Kidney epithelial cell (primary cell): ENCODE data around the gene ANXA6. TPM values are rescaled to one million over a fixed set of nuclear protein-coding genes. Genes with fewer than 3 reads are reported as not detected.
A peak's percentile ranks its signal among the peaks of the same experiment; 100 is the strongest.

ENCODE experiments used
- DNase-seq: peaks from one replicate; pipeline ENCODE4 v3.0.0-alpha.2; 2010; ENCODE audit warnings: low read depth
- H3K27me3 ChIP-seq: 2 replicates; pipeline ENCODE4 v1.6.0; 2011; ENCODE audit warnings: low read length; ENCODE audit not compliant: control insufficient read depth, insufficient read depth
- H3K36me3 ChIP-seq: 2 replicates; pipeline ENCODE4 v1.5.1; 2011; ENCODE audit warnings: low read length; ENCODE audit not compliant: control insufficient read depth, insufficient read depth
- H3K4me3 ChIP-seq: 2 replicates; pipeline ENCODE4 v1.5.1; 2011; ENCODE audit warnings: low read depth, mild to moderate bottlenecking, control low read depth, low read length
- total RNA-seq: library from RNA; depleted of rRNA; stranded (reverse); fragments of >200 nt; gene quantifications from 2 replicates; pipeline ENCODE4 v1.2.3, GENCODE V29; 2015
- TF ChIP-seq, protein P1 (sequence below): IDR thresholded peaks from 2 replicates; pipeline ENCODE4 v1.5.1; 2011; ENCODE audit warnings: mild to moderate bottlenecking, moderate library complexity, low read length, control low read depth, inconsistent platforms; ENCODE audit not compliant: insufficient read depth, poor library complexity, severe bottlenecking

ANXA6 gene
- 59.9 and 64.1 TPM in 2 replicates for total RNA-seq

DNA sequence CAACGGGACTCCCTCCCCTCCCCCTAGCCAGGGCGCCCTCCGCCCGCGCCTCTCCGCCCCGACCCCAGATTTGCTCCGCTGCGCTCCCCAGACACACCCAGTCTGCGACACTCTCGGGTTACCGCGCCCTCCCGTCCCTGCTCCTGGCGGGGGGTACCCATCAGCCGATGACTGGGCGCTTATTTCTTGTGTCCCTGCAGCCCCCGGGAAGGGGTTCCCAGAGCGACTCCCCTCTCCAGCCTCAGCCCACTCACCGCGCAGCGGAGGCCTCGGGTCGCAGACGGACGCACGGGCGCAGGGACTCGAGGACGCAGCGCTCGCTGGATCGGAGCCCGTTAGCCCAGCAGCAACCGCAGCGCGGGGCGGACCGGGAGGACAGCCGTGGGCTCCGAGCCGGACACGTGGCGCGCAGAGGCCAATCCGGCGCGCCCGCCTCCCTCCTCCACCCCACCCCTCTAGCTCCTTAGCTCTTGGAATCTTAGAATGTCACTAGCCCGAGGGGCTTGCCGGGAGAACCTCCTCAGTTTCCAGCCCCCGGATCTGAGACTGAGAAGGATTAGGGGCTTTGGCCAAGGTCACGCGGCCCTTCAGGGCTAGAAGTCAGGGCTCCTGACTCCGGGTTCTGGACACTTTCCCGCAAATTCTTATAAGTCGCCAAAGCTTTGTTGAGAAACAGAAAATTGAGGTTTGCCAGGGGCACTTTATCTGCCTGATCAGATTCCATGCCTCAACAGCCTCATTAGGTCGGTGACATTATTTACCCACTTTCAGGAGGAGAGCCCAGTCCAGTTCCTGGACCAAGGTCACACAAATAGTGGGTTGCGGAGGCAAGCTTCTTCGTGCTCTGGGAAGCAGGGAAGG lies at the start of gene ANXA6:
TSS of gene ANXA6 (minus strand) at position 354 of the 861 bp plus-strand sequence. CDS start 9,878 bp downstream, outside the sequence.
- Histone ChIP-seq H3K36me3 (no peaks in the 10 kb centered on the region), H3K4me3 (peak within 1 kb of the TSS; percentile 73), H3K27me3 (no peaks in the 10 kb centered on the region)
- DNase-seq, result peak; percentile 26
- TF ChIP-seq, protein P1, sequence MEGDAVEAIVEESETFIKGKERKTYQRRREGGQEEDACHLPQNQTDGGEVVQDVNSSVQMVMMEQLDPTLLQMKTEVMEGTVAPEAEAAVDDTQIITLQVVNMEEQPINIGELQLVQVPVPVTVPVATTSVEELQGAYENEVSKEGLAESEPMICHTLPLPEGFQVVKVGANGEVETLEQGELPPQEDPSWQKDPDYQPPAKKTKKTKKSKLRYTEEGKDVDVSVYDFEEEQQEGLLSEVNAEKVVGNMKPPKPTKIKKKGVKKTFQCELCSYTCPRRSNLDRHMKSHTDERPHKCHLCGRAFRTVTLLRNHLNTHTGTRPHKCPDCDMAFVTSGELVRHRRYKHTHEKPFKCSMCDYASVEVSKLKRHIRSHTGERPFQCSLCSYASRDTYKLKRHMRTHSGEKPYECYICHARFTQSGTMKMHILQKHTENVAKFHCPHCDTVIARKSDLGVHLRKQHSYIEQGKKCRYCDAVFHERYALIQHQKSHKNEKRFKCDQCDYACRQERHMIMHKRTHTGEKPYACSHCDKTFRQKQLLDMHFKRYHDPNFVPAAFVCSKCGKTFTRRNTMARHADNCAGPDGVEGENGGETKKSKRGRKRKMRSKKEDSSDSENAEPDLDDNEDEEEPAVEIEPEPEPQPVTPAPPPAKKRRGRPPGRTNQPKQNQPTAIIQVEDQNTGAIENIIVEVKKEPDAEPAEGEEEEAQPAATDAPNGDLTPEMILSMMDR, result no peak

DNA sequence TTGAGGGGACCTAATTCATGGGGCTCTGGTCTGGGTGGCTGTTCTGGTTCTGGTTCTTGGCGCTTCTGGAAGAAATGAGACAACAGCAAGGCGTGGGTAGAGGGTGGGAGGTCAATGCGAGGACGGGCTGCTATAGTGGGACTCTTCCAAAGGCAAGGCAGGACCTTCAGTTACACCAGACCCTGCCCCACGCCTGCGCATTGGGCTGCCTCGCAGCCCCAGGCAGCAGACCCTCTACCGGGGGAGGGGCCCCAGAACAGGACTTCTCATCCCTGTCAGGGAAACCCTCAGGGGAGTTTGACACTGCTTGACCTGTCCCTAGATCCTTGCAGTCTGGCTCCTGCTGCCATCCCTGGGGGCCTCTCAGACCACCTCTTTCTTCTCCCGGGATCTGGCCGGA lies 47.8 kb upstream of the ANXA6 start:
- Histone ChIP-seq H3K36me3 (no peaks in the 10 kb centered on the region), H3K27me3 (no peaks in the 10 kb centered on the region), H3K4me3 (no peak overlapping the region)
- no peak for DNase-seq
- TF ChIP-seq, protein P1, result no peak

DNA sequence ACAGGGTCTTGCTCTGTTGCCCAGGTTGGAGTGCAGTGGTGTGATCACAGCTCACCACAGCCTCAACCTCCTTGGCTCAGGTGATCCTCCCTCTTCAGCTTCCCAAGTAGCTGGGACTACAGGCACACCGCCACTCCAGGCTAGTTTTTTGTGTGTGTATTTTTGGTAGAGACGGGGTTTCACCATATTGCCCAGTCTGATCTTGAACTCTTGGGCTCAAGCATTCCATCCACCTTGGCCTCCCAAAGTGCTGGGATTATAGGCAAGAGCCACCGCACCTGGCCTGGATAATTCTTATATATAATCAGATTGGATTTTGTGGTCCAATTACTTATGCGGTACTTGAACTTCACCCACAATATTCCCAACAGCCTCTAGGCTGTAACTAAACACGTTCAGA lies 46.5 kb upstream of the ANXA6 start:
- Histone ChIP-seq H3K4me3 (no peak overlapping the region), H3K27me3 (no peaks in the 10 kb centered on the region), H3K36me3 (no peaks in the 10 kb centered on the region)
- TF ChIP-seq, protein P1, result no peak
- no peak for DNase-seq

- peak; percentile 9 for DNase-seq
- TF ChIP-seq, protein P1, result no peak
- Histone ChIP-seq H3K36me3 (no peaks in the 10 kb centered on the region), H3K27me3 (no peaks in the 10 kb centered on the region), H3K4me3 (no peak overlapping the region)
These were observed 45.0 kb upstream of the ANXA6 start for GRCh38 chr5:151202381-151203139.

DNA sequence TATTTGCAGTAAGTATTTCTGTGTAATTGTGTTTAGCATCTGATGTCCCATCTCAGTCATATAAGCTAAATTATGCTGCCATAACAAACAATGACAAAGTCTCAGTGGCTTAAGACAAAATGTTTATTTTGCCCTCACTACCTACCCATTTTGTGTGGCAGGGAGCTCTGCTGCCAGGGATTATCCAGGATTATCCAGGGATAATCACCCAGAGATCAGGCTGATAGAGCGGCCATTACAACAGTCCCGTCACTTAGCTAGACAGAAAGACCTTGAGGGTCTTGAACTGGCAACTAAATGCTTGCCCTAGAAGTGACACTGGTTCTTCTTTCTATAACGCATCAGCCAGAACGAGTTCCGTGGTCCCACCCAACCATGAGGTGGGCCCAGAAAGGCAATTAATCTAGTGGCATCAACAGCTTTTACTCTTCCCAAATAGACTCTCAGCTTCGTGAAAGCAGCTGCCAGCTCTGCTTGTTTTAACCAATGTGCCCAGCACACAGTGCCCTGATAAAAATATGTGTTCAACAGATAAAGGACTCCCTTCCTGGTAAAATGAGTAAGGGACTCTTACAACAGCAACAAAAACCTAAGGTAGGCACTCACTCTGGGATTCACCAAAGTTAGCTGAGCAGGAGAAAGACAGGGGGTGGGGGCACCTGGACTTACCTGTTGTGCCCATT lies 43.5 kb upstream of the ANXA6 start:
- TF ChIP-seq, protein P1, result no peak

More for the DNA sequence above, 43.5 kb upstream of the ANXA6 start:
- H3K36me3 ChIP-seq, result no peaks in the 10 kb centered on the region
- no peak for DNase-seq
- no peaks in the 10 kb centered on the region for H3K27me3 ChIP-seq
- H3K4me3 ChIP-seq, result no peak overlapping the region
